A549 (cell line): Measurements from ENCODE around the gene C10orf90. TPM values are rescaled to one million over a fixed set of nuclear protein-coding genes. Genes with fewer than 3 reads are reported as not detected.

Experiments
- ATAC-seq, 2 experiments: fragments of 200-7000 bp in 1 of 2; fragments of >200 bp in 1 of 2; cut with Nextera tagmentation in 1 of 2; cut with Tn5 transposase in 1 of 2; 3 replicates each; pipeline versions ENCODE4 v1.8.0 to v1.9.1; 2018 to 2020; ENCODE audit warnings: mild to moderate bottlenecking in 1 of 2, moderate library complexity in 1 of 2
- CTCF ChIA-PET: fragments of 300-600 bp; sonication (Branson Sonifier 250); formaldehyde crosslinking; extraction: SDS; loops from one replicate; lab custom pipeline; 2021; ENCODE audit warnings: antibody characterized with exemption, inconsistent platforms; lab: Yijun Ruan, JAX
- POLR2A ChIA-PET: fragments of 350-600 bp; formaldehyde crosslinking; extraction: SDS; loops from one replicate; lab custom pipeline; 2021; ENCODE audit warnings: antibody characterized with exemption, inconsistent platforms; lab: Yijun Ruan, JAX
- DNase-seq, 2 experiments: peaks; one replicate each; pipeline versions ENCODE4 v3.0.0 to v3.0.0-alpha.2; 2011 to 2016; ENCODE audit warnings: low read depth in 1 of 2, low spot score in 1 of 2
- FAIRE-seq: peaks from 2 replicates; lab custom pipeline; 2011; peaks lifted over from hg19 to GRCh38; lab: Jason Lieb, UNC
- H3K27ac ChIP-seq, 2 experiments: fragments of >200 bp; sonication (Bioruptor Twin); formaldehyde crosslinking; 3 replicates each; pipeline ENCODE4 v1.5.1; 2016 to 2017
- H3K4me1 ChIP-seq: fragments of >200 bp; sonication (Bioruptor Twin); formaldehyde crosslinking; 3 replicates; pipeline ENCODE4 v1.6.1; 2016
- H3K4me2 ChIP-seq: fragments of >200 bp; sonication (Bioruptor Twin); formaldehyde crosslinking; 3 replicates; pipeline ENCODE4 v1.6.1; 2016
- H3K4me3 ChIP-seq: fragments of >200 bp; sonication (Bioruptor Twin); formaldehyde crosslinking; 3 replicates; pipeline ENCODE4 v1.5.1; 2016
- H3K9me3 ChIP-seq: fragments of >200 bp; sonication (Bioruptor Twin); formaldehyde crosslinking; 3 replicates; pipeline ENCODE4 v1.6.1; 2016
- CBX2 ChIP-seq: fragments of 200-600 bp; sonication (generic); IDR thresholded peaks from 2 replicates; pipeline ENCODE4 v1.6.1; 2016; ENCODE audit warnings: low read depth, mild to moderate bottlenecking, borderline replicate concordance
- CBX8 ChIP-seq: fragments of 200-600 bp; sonication (generic); IDR thresholded peaks from 2 replicates; pipeline ENCODE4 v1.6.1; 2016
- CHD2 ChIP-seq: fragments of 150-350 bp; IDR thresholded peaks from 2 replicates; pipeline ENCODE4 v1.6.1; 2014; ENCODE audit warnings: low read length; ENCODE audit not compliant: partially characterized antibody
- EHF ChIP-seq: fragments of 250-450 bp; sonication (Bioruptor Pico); IDR thresholded peaks from 2 replicates; pipeline ENCODE4 v1.5.0; 2020; ENCODE audit warnings: mild to moderate bottlenecking
- EP300 ChIP-seq, 2 experiments: fragments of >200 bp; sonication (Bioruptor Twin); formaldehyde crosslinking; IDR thresholded peaks; 2 replicates in 1 of 2; 3 replicates in 1 of 2; pipeline ENCODE4 v1.6.1; 2016 to 2017
- ESRRA ChIP-seq: fragments of 150-350 bp; IDR thresholded peaks from 2 replicates; pipeline ENCODE4 v1.6.1; 2014; ENCODE audit warnings: mild to moderate bottlenecking, low read length, borderline replicate concordance
- FOSB ChIP-seq: fragments of 250-450 bp; sonication (Bioruptor Pico); IDR thresholded peaks from 2 replicates; pipeline ENCODE4 v1.5.0; 2020; ENCODE audit warnings: mild to moderate bottlenecking, moderate library complexity
- GATA3 ChIP-seq: IDR thresholded peaks from 2 replicates; pipeline ENCODE4 v1.6.1; 2012; ENCODE audit warnings: borderline replicate concordance
- HDAC2 ChIP-seq: fragments of 200-600 bp; sonication (generic); IDR thresholded peaks from 2 replicates; pipeline ENCODE4 v1.6.1; 2016
- HOXB13 ChIP-seq: fragments of 250-450 bp; sonication (Bioruptor Pico); IDR thresholded peaks from 2 replicates; pipeline ENCODE4 v1.5.0; 2020; ENCODE audit warnings: low read depth, mild to moderate bottlenecking, moderate library complexity
- HOXB5 ChIP-seq: fragments of 250-450 bp; sonication (Bioruptor Pico); IDR thresholded peaks from 2 replicates; pipeline ENCODE4 v1.5.0; 2020; ENCODE audit warnings: mild to moderate bottlenecking, moderate library complexity
- MAZ ChIP-seq: fragments of 150-350 bp; IDR thresholded peaks from 2 replicates; pipeline ENCODE4 v1.6.1; 2014; ENCODE audit warnings: antibody characterized with exemption, low read depth, low read length, borderline replicate concordance
- MYC ChIP-seq: IDR thresholded peaks from 2 replicates; pipeline ENCODE4 v1.6.1; 2012; ENCODE audit warnings: mild to moderate bottlenecking, inconsistent platforms, low read length, improper control_type of control experiment, borderline replicate concordance
- NFE2L2 ChIP-seq: fragments of 150-350 bp; conservative IDR thresholded peaks from 2 replicates; pipeline ENCODE4 v1.6.1; 2014; ENCODE audit warnings: low read length
- POLR2A ChIP-seq: IDR thresholded peaks from 2 replicates; pipeline ENCODE4 v1.6.1; 2012; ENCODE audit warnings: mild to moderate bottlenecking, low read length
- RARB ChIP-seq: fragments of 250-450 bp; sonication (Bioruptor Pico); IDR thresholded peaks from 2 replicates; pipeline ENCODE4 v1.8.0; 2021; ENCODE audit warnings: mild to moderate bottlenecking, moderate library complexity
- RNF2 ChIP-seq: fragments of 200-600 bp; sonication (generic); IDR thresholded peaks from 2 replicates; pipeline ENCODE4 v1.6.1; 2016; ENCODE audit warnings: low read depth, mild to moderate bottlenecking, antibody characterized with exemption, moderate library complexity, borderline replicate concordance
- TP53 ChIP-seq: fragments of 250-450 bp; sonication (Bioruptor Pico); IDR thresholded peaks from 2 replicates; pipeline ENCODE4 v1.5.0; 2021; ENCODE audit warnings: mild to moderate bottlenecking, moderate library complexity
- ZC3H11A ChIP-seq: fragments of 450-650 bp; IDR thresholded peaks from 2 replicates; pipeline ENCODE4 v1.6.1; 2014; ENCODE audit warnings: antibody characterized with exemption, mild to moderate bottlenecking
- ZSCAN20 ChIP-seq: fragments of 250-450 bp; sonication (Bioruptor Pico); IDR thresholded peaks from 2 replicates; pipeline ENCODE4 v1.8.0; 2022; ENCODE audit warnings: mild to moderate bottlenecking, moderate library complexity
- WGBS: methylation state at CpG from one replicate; pipeline ENCODE4 v1.1.6; 2017; ENCODE audit errors: missing lambda C conversion rate; 5-methylcytosine and 5-hydroxymethylcytosine counted together
- polyA plus RNA-seq, 4 experiments: library from polyadenylated mRNA; depleted of rRNA in 3 of 4; stranded (reverse); fragments of >200 nt; fragmentation: RNase III in 1 of 4; extraction: RNeasy Plus Mini Kit Qiagen cat#74134 plus additional on column Dnase treatment in 1 of 4; gene quantifications; 2 replicates in 3 of 4; 3 replicates in 1 of 4; pipeline ENCODE4 v1.2.3, GENCODE V29; 2011 to 2017
- TF ChIP-seq, protein P1 (sequence below): fragments of 150-350 bp; IDR thresholded peaks from 2 replicates; pipeline ENCODE4 v1.6.1; 2014; ENCODE audit warnings: low read depth, mild to moderate bottlenecking, low read length
- TF ChIP-seq, protein P2 (sequence below): fragments of 250-450 bp; sonication (Bioruptor Pico); IDR thresholded peaks from 2 replicates; pipeline ENCODE4 v1.5.0; 2020; ENCODE audit warnings: low read depth, mild to moderate bottlenecking, moderate library complexity
- TF ChIP-seq, protein P3 (sequence below): IDR thresholded peaks from 2 replicates; pipeline ENCODE4 v1.6.1; 2012
- TF ChIP-seq, protein P4 (sequence below): fragments of >200 bp; sonication (Bioruptor Twin); formaldehyde crosslinking; IDR thresholded peaks from 3 replicates; pipeline ENCODE4 v1.5.1; 2016
- TF ChIP-seq, protein P5 (sequence below): fragments of 450-650 bp; IDR thresholded peaks from 2 replicates; pipeline ENCODE4 v1.6.1; 2014; ENCODE audit warnings: antibody characterized with exemption

Gene C10orf90
- polyA plus RNA-seq, 2 of the 4 experiments (the other 2 are of a cell fraction), result 0.70 to 2.0 TPM

DNA sequence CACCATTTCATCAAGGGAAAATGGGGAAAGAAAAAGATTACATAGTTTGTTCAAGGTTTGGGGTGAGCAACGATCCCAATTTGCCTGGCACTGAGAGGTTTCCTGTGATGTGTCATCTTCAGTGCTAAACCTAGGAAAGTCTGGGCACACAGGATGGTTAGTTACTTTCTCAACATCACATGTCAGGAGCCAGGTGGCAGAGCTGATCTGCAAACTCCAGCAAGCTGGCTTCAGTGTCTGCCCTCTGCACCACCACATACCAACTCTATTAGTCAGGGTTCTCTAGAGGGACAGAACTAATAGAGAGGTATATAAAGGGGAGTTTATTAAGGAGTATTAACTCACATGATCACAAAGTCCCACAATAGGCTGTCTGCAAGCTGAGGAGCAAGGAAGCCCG is 293.5 kb downstream of the C10orf90 start:
- ChIA-PET CTCF (interaction anchor here (1.1 to 2.2 kb wide), 3 partner anchors 10 to 443 kb away, joined by 3 to 8 read pairs (median 7); no protein-coding TSS in a partner anchor), POLR2A (no interaction called here)
- no peak for DNase-seq
- TF ChIP-seq HOXB5 (CRISPR knock-in tag), result no peak
- no peak for FAIRE-seq
- 18% methylated on average over 2 of the region's 2 CpGs for WGBS
- no peak for ATAC-seq
- peaks cover 28% of the 10 kb centered on the region; the same call in 2 of the 3 replicates for H3K9me3 ChIP-seq
- no peak overlapping the region for H3K27ac ChIP-seq
- H3K4me1 ChIP-seq, result no peaks in the 10 kb centered on the region
- H3K4me3 ChIP-seq, result no peak overlapping the region
- no peak overlapping the region for H3K4me2 ChIP-seq

DNA sequence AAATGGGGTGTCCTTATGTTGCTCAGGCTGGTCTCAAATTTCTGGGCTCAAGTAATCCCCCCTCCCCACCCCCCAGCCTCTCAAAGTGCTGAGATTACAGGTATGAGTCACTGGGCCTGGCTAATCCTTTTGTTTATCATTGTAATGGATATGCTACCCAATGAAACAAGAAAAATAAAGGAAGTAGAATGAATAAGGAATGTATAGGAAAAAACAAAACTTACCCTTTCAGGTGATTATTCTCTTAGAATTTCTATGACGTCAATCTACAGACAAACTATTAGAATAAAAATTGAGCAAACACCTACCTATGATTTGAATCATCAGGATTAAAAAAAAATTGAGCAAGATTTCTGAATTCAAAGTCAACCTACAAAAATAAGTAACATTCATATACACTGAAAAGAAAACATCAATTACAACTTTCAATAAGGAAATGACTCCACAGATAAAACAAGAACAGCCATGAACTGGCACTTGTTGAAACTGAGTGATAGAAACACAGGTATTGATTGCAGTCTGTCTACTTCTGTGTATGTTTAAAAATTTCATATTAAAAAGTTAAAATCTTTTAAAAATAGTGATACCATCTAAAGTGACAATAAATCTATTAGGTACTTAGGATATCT is 294.5 kb downstream of the C10orf90 start:
- ATAC-seq (no peak), DNase-seq (no peak), FAIRE-seq (no peak)
- ChIA-PET POLR2A (no interaction called here), CTCF (interaction anchor here (1.0 kb wide), 1 partner anchor 11 kb away, joined by 4 read pairs; no protein-coding TSS in a partner anchor)
- Histone ChIP-seq H3K27ac (no peak overlapping the region), H3K9me3 (peaks cover 28% of the 10 kb centered on the region; the same call in 2 of the 3 replicates), H3K4me2 (no peak overlapping the region), H3K4me3 (no peak overlapping the region)
- 41% methylated on average over 1 of the region's 1 CpG for WGBS
- TF ChIP-seq POLR2A (no peak), MAZ (no peak), ESRRA (no peak), HDAC2 (no peak), MYC (no peak), CBX8 (no peak), EHF (CRISPR knock-in tag) (no peak), RNF2 (no peak), ZC3H11A (no peak)
- TF ChIP-seq, protein P1, sequence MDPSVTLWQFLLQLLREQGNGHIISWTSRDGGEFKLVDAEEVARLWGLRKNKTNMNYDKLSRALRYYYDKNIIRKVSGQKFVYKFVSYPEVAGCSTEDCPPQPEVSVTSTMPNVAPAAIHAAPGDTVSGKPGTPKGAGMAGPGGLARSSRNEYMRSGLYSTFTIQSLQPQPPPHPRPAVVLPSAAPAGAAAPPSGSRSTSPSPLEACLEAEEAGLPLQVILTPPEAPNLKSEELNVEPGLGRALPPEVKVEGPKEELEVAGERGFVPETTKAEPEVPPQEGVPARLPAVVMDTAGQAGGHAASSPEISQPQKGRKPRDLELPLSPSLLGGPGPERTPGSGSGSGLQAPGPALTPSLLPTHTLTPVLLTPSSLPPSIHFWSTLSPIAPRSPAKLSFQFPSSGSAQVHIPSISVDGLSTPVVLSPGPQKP, result no peak
- TF ChIP-seq, protein P2, sequence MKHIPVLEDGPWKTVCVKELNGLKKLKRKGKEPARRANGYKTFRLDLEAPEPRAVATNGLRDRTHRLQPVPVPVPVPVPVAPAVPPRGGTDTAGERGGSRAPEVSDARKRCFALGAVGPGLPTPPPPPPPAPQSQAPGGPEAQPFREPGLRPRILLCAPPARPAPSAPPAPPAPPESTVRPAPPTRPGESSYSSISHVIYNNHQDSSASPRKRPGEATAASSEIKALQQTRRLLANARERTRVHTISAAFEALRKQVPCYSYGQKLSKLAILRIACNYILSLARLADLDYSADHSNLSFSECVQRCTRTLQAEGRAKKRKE (CRISPR knock-in tag), result no peak
- TF ChIP-seq, all 56 proteins: peak for 0
- H3K4me1 ChIP-seq, result no peaks in the 10 kb centered on the region

DNA sequence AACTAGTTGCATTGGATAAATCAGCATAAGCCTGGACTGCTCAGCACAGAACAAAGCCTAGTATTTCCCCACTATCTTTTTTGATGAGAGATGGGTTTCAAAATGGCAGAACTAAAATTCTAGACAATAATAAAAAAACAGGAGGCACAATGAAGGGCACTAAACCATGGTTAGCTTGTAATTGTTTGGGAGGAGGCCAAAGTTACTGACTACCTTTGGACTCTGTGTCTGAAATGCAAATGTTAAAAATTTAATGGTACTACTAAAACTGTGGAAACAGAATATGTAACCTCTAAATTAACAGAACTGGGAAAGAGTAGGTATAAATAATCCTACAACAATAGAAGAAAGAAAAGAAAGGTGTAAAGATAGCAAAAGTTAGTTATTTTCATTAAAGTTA is 295.2 kb downstream of the C10orf90 start:
- TF ChIP-seq HOXB13 (CRISPR knock-in tag) (no peak), FOSB (CRISPR knock-in tag) (no peak), RARB (CRISPR knock-in tag) (no peak), CHD2 (no peak), EHF (CRISPR knock-in tag) (no peak), ZSCAN20 (CRISPR knock-in tag) (no peak), EP300 (IDR thresholded peaks at IDR 0.05) (no peak), GATA3 (no peak), CBX2 (no peak), NFE2L2 (no peak), TP53 (CRISPR knock-in tag) (no peak)
- TF ChIP-seq, protein P3, sequence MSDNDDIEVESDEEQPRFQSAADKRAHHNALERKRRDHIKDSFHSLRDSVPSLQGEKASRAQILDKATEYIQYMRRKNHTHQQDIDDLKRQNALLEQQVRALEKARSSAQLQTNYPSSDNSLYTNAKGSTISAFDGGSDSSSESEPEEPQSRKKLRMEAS, result no peak
- TF ChIP-seq, protein P4, sequence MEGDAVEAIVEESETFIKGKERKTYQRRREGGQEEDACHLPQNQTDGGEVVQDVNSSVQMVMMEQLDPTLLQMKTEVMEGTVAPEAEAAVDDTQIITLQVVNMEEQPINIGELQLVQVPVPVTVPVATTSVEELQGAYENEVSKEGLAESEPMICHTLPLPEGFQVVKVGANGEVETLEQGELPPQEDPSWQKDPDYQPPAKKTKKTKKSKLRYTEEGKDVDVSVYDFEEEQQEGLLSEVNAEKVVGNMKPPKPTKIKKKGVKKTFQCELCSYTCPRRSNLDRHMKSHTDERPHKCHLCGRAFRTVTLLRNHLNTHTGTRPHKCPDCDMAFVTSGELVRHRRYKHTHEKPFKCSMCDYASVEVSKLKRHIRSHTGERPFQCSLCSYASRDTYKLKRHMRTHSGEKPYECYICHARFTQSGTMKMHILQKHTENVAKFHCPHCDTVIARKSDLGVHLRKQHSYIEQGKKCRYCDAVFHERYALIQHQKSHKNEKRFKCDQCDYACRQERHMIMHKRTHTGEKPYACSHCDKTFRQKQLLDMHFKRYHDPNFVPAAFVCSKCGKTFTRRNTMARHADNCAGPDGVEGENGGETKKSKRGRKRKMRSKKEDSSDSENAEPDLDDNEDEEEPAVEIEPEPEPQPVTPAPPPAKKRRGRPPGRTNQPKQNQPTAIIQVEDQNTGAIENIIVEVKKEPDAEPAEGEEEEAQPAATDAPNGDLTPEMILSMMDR, result no peak
- TF ChIP-seq, protein P2 (CRISPR knock-in tag), result no peak
- TF ChIP-seq, protein P5, sequence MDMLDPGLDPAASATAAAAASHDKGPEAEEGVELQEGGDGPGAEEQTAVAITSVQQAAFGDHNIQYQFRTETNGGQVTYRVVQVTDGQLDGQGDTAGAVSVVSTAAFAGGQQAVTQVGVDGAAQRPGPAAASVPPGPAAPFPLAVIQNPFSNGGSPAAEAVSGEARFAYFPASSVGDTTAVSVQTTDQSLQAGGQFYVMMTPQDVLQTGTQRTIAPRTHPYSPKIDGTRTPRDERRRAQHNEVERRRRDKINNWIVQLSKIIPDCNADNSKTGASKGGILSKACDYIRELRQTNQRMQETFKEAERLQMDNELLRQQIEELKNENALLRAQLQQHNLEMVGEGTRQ, result no peak
- peaks cover 28% of the 10 kb centered on the region; the same call in 2 of the 3 replicates for H3K9me3 ChIP-seq
- H3K4me2 ChIP-seq, result no peak overlapping the region
- FAIRE-seq (no peak), ATAC-seq (no peak), DNase-seq (no peak)
- POLR2A ChIA-PET, result no interaction called here
- H3K4me3 ChIP-seq, result no peak overlapping the region
- H3K4me1 ChIP-seq, result no peaks in the 10 kb centered on the region
- H3K27ac ChIP-seq, result no peak overlapping the region
- CTCF ChIA-PET, result interaction anchor here (1.0 kb wide), 1 partner anchor 12 kb away, joined by 4 read pairs; no protein-coding TSS in a partner anchor
